ENCODE measurements around the gene DOCK8.
"Not testable (repeated sequence)": the region's sequence is repeated elsewhere in the genome, so short reads cannot be mapped to it uniquely, and the experiment has no call there.

The DOCK8 gene

GRCh38 chr9:224582-225520, 10.2 kb downstream of the DOCK8 start:
- H3K36me3 ChIP-seq (ENCODE audit: control insufficient read depth, insufficient read depth, low read length), result no peaks in the 10 kb centered on the region
- H3K4me3 ChIP-seq (ENCODE audit: extremely low read depth, insufficient read depth, low read length, poor library complexity, severe bottlenecking), result no peak overlapping the region
- no peaks in the 10 kb centered on the region for H3K9me3 ChIP-seq (ENCODE audit: control insufficient read depth, low read length)
- H3K27ac ChIP-seq (ENCODE audit: low read depth, low read length, severe bottlenecking), result no peak overlapping the region
- 80 to 100% methylated on average over 1 to 2 of the region's 3 CpGs for WGBS, 2 experiments (ENCODE audit: insufficient coverage in 2 of 2)
- peaks cover 18% of the 10 kb centered on the region for H3K4me1 ChIP-seq (ENCODE audit: control insufficient read depth, insufficient read depth, low read length, poor library complexity, severe bottlenecking)

GRCh38 chr9:227860-228259, 13.2 kb downstream of the DOCK8 start:
- WGBS, 2 experiments (ENCODE audit: insufficient coverage in 2 of 2), result 85 to 87% methylated on average over 2 of the region's 3 CpGs

DNA sequence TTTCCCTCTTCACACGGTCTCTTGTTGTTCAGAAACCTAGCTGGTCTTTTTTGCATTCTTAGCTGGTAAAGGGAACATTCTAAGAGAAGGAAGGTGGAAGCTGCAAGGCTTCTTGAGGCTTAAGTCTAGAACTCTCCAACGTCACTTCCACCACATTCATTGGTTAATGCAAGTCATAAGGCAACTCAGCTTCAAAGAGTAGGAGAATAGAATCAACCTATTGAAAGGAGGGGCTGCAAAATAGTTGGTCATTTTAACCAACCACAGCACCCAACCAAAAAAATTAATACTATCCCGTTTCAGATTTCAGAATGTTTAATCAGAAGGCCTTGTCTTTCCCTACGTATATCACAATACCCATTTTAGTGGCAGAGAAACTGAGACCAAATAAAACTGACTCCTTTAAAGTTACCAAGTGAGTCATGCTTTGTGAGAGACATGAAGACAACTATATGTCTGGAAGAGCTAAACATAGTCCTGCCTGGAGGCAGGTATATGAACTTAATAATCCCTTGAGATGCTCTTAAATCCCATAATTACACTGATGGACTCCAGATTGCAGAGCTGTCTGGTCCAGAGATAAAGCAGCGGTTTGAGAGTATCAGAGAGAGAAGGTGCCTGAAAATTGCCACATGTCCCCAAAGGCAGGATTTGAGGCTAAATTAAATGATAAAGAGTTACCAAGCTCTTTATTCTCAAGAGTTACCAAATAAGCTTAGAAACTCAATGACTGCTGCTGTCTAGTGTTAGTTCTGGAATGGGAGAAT, 14.4 kb downstream of the DOCK8 start:
- Histone ChIP-seq H3K27ac (ENCODE audit: low read depth, low read length, severe bottlenecking) (no peak overlapping the region), H3K4me1 (ENCODE audit: control insufficient read depth, insufficient read depth, low read length, poor library complexity, severe bottlenecking) (peaks cover 7% of the 10 kb centered on the region), H3K9me3 (ENCODE audit: control insufficient read depth, low read length) (no peaks in the 10 kb centered on the region), H3K4me3 (ENCODE audit: extremely low read depth, insufficient read depth, low read length, poor library complexity, severe bottlenecking) (no peak overlapping the region), H3K36me3 (ENCODE audit: control insufficient read depth, insufficient read depth, low read length) (no peaks in the 10 kb centered on the region)
- WGBS, 2 experiments (ENCODE audit: insufficient coverage in 2 of 2), result 70 to 100% methylated on average over 2 to 3 of the region's 5 CpGs

More at GRCh38 chr9:227860-228259, 13.2 kb downstream of the DOCK8 start:
- Histone ChIP-seq H3K9me3 (ENCODE audit: control insufficient read depth, low read length) (no peaks in the 10 kb centered on the region), H3K4me3 (ENCODE audit: extremely low read depth, insufficient read depth, low read length, poor library complexity, severe bottlenecking) (no peak overlapping the region), H3K27ac (ENCODE audit: low read depth, low read length, severe bottlenecking) (no peak overlapping the region), H3K36me3 (ENCODE audit: control insufficient read depth, insufficient read depth, low read length) (no peaks in the 10 kb centered on the region), H3K4me1 (ENCODE audit: control insufficient read depth, insufficient read depth, low read length, poor library complexity, severe bottlenecking) (peaks cover 11% of the 10 kb centered on the region)

GRCh38 chr9:231625-232024, 17.0 kb downstream of the DOCK8 start:
- H3K4me1 ChIP-seq (ENCODE audit: control insufficient read depth, insufficient read depth, low read length, poor library complexity, severe bottlenecking); H3K9me3 ChIP-seq (ENCODE audit: control insufficient read depth, low read length); H3K4me3 ChIP-seq (ENCODE audit: extremely low read depth, insufficient read depth, low read length, poor library complexity, severe bottlenecking); H3K27ac ChIP-seq (ENCODE audit: low read depth, low read length, severe bottlenecking); H3K36me3 ChIP-seq (ENCODE audit: control insufficient read depth, insufficient read depth, low read length): not testable (repeated sequence)
- WGBS, 2 experiments (ENCODE audit: insufficient coverage in 2 of 2), result no CpG with 5 or more reads among the region's 1 CpG

DNA sequence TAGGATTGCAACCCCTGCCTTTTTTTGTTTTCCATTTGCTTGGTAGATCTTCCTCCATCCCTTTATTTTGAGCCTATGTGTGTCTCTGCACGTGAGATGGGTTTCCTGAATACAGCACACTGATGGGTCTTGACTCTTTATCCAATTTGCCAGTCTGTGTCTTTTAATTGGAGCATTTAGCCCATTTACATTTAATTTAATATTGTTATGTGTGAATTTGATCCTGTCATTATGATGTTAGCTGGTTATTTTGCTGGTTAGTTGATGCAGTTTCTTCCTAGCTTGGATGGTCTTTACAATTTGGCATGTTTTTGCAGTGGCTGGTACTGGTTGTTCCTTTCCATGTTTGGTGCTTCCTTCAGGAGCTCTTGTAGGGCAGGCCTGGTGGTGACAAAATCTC, 19.0 kb downstream of the DOCK8 start:
- no CpG with 5 or more reads among the region's 1 CpG for WGBS, 2 experiments (ENCODE audit: insufficient coverage in 2 of 2)
- not testable (repeated sequence) for H3K4me3 ChIP-seq (ENCODE audit: extremely low read depth, insufficient read depth, low read length, poor library complexity, severe bottlenecking); H3K27ac ChIP-seq (ENCODE audit: low read depth, low read length, severe bottlenecking)

DNA sequence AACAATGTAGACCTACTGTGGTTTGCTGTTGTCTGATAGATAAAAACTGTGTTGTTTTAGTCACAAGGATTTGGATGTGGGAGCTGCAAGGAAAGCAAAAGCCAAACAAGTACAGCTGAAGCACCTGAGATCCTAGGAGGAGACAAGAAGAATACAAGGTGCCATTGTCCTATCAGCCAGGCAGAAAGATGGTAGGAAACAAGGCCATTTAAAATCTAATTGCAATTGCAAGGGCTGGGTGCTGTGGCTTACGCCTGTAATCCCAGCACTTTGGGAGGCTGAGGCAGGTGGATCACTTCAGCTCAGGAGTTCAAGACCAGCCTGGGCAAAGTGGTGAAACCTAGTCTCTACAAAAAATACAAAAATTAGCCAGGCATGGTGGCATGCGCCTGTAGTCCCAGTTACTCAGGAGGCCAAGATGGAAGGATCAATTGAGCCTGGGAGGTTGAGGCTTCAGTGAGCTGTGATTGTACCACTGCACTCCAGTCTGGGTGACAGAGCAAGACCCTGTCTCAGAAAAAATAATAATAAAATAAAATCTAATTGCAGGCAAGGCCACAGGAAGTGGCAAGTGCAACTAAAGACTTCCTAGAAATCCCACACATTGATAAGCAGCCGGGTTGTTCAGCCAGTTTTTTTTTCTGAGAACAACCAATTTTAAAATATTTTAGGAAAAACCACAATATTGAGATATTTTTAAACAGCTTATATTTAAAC, 22.6 kb downstream of the DOCK8 start:
- 84 to 88% methylated on average over 2 of the region's 3 CpGs for WGBS, 2 experiments (ENCODE audit: insufficient coverage in 2 of 2)
- H3K27ac ChIP-seq (ENCODE audit: low read depth, low read length, severe bottlenecking), result no peak overlapping the region
- no peak overlapping the region for H3K4me3 ChIP-seq (ENCODE audit: extremely low read depth, insufficient read depth, low read length, poor library complexity, severe bottlenecking)
- H3K4me1 ChIP-seq (ENCODE audit: control insufficient read depth, insufficient read depth, low read length, poor library complexity, severe bottlenecking), result no peaks in the 10 kb centered on the region
- no peaks in the 10 kb centered on the region for H3K9me3 ChIP-seq (ENCODE audit: control insufficient read depth, low read length)
- H3K36me3 ChIP-seq (ENCODE audit: control insufficient read depth, insufficient read depth, low read length), result no peaks in the 10 kb centered on the region

More for the DNA sequence above, 19.0 kb downstream of the DOCK8 start:
- not testable (repeated sequence) for H3K9me3 ChIP-seq (ENCODE audit: control insufficient read depth, low read length); H3K36me3 ChIP-seq (ENCODE audit: control insufficient read depth, insufficient read depth, low read length); H3K4me1 ChIP-seq (ENCODE audit: control insufficient read depth, insufficient read depth, low read length, poor library complexity, severe bottlenecking)

DNA sequence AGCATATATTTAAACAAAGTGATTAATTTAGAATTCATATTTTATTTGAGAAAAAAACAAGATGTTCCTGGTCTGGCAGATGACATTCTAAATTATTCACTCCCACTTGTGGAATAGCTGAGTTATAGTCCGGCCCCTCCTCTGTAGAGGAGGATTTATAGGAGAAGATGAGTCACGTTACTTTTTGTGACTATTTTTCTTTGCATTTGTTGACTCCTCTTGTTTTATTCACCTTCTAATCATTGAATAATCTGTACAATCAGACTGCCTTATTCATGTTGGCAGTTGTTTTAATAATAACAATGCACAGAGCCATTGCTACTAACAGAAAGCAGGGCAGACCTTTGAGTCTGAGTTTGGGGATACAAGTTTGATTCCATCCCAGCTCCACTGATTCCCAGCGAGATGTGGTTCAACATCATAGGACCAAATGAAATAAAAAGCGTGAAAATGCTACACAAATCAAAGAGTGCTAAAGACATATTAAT, 23.2 kb downstream of the DOCK8 start:
- Histone ChIP-seq H3K27ac (ENCODE audit: low read depth, low read length, severe bottlenecking) (no peak overlapping the region), H3K4me3 (ENCODE audit: extremely low read depth, insufficient read depth, low read length, poor library complexity, severe bottlenecking) (no peak overlapping the region), H3K4me1 (ENCODE audit: control insufficient read depth, insufficient read depth, low read length, poor library complexity, severe bottlenecking) (no peaks in the 10 kb centered on the region), H3K9me3 (ENCODE audit: control insufficient read depth, low read length) (no peaks in the 10 kb centered on the region), H3K36me3 (ENCODE audit: control insufficient read depth, insufficient read depth, low read length) (no peaks in the 10 kb centered on the region)
- 100% methylated on average over 1 of the region's 4 CpGs; no CpG with 5 or more reads in 1 of the 2 experiments for WGBS, 2 experiments (ENCODE audit: insufficient coverage in 2 of 2)

DNA sequence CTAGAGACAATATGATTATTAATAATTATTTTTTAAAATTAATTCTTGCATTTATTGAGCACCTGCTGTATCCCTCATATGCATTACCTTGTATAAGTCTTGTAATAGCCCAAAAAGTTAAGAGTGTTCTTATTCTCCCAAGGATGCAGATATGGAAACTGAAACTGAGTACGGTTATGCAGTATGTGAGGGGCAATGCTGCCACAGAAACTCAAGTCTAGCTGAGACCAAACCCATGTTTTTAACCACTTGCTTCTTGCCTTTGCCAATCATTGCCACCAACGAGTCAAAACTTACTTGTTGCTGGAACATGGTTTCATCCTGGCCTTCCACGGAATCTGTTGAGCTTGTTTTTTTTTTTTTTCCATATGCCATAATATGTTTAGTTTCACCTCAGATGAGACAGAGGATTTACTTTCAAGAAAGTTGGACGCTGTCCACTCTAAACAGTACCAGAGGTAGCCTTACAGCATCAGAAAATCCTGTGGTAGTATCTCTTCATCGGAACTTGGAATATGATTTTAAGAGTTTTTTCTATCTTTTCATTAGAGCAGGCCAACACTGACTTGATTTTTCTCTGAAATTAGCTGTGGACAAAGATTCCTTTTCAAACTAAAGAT, 27.9 kb downstream of the DOCK8 start:
- H3K36me3 ChIP-seq (ENCODE audit: control insufficient read depth, insufficient read depth, low read length), result no peaks in the 10 kb centered on the region
- H3K4me3 ChIP-seq (ENCODE audit: extremely low read depth, insufficient read depth, low read length, poor library complexity, severe bottlenecking), result no peak overlapping the region
- WGBS, 2 experiments (ENCODE audit: insufficient coverage in 2 of 2), result 80% methylated on average over 2 to 3 of the region's 5 CpGs
- no peaks in the 10 kb centered on the region for H3K9me3 ChIP-seq (ENCODE audit: control insufficient read depth, low read length)
- no peaks in the 10 kb centered on the region for H3K4me1 ChIP-seq (ENCODE audit: control insufficient read depth, insufficient read depth, low read length, poor library complexity, severe bottlenecking)
- H3K27ac ChIP-seq (ENCODE audit: low read depth, low read length, severe bottlenecking), result no peak overlapping the region

DNA sequence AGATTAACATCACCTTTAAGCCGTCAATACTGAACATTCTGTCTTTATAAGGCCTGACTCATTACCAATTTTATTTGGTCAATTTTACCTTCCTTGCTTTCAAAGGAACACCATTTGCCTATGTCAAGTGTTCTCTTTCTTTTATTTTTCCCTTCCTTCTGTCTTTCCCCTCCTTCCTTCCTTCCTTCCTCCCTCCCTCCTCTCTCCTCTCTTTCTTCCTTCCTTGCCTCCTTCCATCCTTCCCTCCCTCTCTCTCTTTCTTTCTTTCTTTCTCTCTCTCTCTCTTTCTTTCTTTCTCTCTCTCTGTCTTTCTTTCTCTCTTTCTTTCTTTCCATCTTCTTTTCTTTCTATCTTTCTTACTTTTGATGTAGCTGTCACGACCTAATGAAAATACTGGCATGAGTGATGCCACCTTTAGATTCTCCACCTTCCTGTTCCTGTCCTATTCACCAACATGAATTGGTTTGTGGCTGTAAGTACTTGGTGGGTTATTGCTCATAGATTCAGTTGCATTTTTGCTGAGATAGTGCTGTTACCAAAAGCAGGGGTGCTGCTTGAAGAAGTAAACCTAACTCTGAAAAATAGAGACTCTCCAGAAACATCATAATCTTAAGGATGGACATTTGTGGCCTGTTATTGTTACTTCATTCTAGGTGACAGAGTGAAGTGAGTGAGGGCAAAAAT, 33.8 kb downstream of the DOCK8 start:
- H3K4me1 ChIP-seq (ENCODE audit: control insufficient read depth, insufficient read depth, low read length, poor library complexity, severe bottlenecking), result no peaks in the 10 kb centered on the region
- no peaks in the 10 kb centered on the region for H3K36me3 ChIP-seq (ENCODE audit: control insufficient read depth, insufficient read depth, low read length)
- WGBS, 2 experiments (ENCODE audit: insufficient coverage in 2 of 2), result 63 to 100% methylated on average over 1 to 2 of the region's 2 CpGs
- H3K27ac ChIP-seq (ENCODE audit: low read depth, low read length, severe bottlenecking), result no peak overlapping the region
- H3K9me3 ChIP-seq (ENCODE audit: control insufficient read depth, low read length), result no peaks in the 10 kb centered on the region
- no peak overlapping the region for H3K4me3 ChIP-seq (ENCODE audit: extremely low read depth, insufficient read depth, low read length, poor library complexity, severe bottlenecking)

DNA sequence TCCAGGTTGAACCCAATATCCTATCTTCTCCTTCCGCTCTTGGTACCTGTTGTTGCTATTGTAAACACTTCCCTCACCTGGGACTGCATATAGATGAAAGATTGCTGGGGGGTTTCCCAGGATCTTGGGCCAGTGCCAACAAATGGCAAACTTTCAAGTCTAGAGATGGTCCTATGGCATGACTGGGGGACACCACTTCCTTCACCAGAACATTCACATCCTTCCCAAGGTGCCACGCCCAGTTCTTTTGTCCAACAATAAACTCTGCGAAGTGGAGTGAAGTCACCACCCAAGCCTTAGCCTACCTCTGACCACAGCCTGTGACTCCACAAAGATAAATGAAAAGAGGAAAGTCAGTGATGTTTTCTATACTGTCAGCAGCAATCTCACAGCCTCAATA, 34.4 kb downstream of the DOCK8 start:
- Histone ChIP-seq H3K4me3 (ENCODE audit: extremely low read depth, insufficient read depth, low read length, poor library complexity, severe bottlenecking) (no peak overlapping the region), H3K4me1 (ENCODE audit: control insufficient read depth, insufficient read depth, low read length, poor library complexity, severe bottlenecking) (no peaks in the 10 kb centered on the region), H3K36me3 (ENCODE audit: control insufficient read depth, insufficient read depth, low read length) (no peaks in the 10 kb centered on the region), H3K27ac (ENCODE audit: low read depth, low read length, severe bottlenecking) (no peak overlapping the region), H3K9me3 (ENCODE audit: control insufficient read depth, low read length) (no peaks in the 10 kb centered on the region)
- whole genome bisulfite sequencing, 2 experiments (ENCODE audit: insufficient coverage in 2 of 2), result no CpG with 5 or more reads among the region's 3 CpGs

All from mesodermal cell (in vitro differentiated cells).